GM18498 (cell line): Measurements from ENCODE around the gene ATP1A2.
A peak's percentile ranks its signal among the peaks of the same experiment; 100 is the strongest.

Experiments used
- ATAC-seq: cut with Tn5 transposase; IDR thresholded peaks from one replicate; pipeline ENCODE4 v1.9.1; 2021; ENCODE audit warnings: mild to moderate bottlenecking, moderate library complexity; ENCODE audit not compliant: unreplicated experiment

The ATP1A2 gene

DNA sequence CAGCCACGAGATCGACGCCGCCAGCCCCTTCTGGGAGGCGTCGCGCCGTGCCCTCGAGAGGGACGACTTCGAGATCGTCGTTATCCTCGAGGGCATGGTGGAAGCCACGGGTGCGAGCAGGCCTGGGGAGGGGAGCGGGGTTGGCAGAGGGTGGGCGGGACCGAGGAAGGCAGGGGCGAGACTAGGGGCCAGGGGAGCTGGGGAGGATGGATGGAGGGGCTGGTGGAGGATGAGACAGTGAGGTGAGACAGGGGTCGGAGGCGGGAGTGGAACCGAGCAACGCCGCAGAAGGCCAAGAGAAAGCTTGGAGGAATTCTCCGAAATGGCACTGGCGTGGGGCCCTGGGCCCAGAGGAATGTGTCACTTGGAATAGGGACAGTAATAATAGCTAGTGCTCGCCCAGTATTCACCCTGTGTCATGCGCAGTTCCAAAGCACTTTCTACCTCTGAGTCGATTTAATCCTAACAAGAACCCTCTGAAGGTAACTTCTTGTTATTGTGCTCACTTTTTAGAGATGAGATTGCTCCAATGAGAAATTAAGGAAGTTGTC is 30.7 kb upstream of the ATP1A2 start:
- ATAC-seq: no peak

DNA sequence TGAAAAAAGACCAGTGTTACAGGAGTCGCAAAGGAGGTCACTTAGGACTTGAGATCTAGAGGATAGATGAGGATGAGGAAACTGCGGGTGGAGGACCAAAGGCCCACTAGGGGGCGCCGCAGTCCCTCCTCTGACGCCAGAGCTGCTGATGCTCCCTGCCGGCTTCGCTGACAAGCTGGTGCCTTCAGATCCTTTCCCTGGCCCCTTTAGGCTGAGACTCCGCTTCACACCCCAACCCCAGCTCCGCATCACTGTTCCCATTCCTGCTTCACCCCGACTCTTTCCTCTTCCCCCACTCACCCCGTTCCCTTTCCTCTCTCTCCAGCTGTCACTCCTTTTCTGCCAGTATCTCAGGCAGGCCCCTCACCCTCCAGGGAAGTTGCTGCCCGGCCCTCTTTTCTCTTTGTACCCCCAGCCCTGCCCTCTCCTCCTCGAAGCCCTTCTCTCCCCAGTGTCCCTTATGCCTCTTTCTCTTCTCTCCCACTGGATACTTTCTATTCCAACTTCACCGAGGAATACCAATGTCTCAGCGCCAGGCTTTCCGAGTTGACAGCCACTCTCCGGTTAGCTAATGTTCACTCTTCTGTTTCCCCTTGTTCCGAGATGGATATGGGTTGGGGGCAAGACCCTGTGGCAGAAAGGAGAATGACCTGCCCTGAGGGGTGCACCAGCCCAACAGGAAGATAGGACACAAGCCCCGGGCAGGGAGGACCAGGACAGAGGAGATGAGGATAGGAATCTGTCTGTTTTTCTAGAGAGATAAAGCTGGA is 29.7 kb upstream of the ATP1A2 start:
- no peak for ATAC-seq

DNA sequence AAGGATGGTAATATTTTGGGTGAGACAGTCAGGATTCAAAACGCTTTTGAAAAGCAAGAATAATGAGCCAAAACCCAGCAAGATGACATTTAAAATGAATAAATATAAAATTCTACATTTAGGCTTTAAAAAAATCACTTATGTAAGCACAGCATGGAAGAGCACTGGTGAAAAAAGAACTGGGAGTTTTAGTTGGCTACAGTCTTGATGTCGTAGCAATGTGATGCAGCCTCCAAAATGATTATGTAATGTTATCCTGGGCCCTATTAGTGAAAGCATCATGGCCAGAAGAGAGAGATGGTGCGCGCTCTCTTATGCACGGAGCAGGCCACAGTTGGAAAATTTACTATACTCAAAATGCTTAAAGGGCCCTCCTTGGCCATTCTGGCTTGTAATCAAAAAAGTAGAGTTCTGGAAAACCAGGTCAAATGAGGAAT is 29.1 kb upstream of the ATP1A2 start:
- no peak for ATAC-seq

GRCh38 chr1:160087118-160087662 is 28.4 kb upstream of the ATP1A2 start:
- ATAC-seq: no peak

- no peak for ATAC-seq
Observed at GRCh38 chr1:160089883-160090282, 25.7 kb upstream of the ATP1A2 start.

DNA sequence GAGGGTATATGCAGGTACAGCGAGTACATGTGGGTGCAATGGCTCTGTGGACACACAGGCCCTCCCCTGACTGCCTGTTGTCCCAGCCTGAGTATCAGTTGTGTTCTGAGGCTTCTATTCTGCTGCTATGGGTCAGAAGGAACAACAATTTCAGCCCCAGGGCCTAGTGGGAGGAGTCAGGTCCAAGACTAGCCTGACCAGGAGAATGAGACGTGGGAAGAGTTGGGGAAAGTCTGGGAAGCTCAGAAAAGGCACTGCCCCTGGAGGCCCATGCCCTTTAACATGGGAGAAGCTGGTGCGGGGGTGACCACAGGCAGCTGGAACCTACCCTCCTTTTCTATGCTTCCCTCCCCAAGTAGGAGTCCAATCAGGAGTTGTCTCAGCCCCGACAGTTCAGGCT is 24.8 kb upstream of the ATP1A2 start:
- no peak for ATAC-seq

GRCh38 chr1:160091666-160092223 is 23.8 kb upstream of the ATP1A2 start:
- ATAC-seq: no peak

GRCh38 chr1:160092366-160093068 is 23.0 kb upstream of the ATP1A2 start:
- no peak for ATAC-seq

- no peak for ATAC-seq
Observed at GRCh38 chr1:160093069-160093395, 22.5 kb upstream of the ATP1A2 start.

GRCh38 chr1:160093624-160094290 is 21.8 kb upstream of the ATP1A2 start:
- ATAC-seq: no peak

DNA sequence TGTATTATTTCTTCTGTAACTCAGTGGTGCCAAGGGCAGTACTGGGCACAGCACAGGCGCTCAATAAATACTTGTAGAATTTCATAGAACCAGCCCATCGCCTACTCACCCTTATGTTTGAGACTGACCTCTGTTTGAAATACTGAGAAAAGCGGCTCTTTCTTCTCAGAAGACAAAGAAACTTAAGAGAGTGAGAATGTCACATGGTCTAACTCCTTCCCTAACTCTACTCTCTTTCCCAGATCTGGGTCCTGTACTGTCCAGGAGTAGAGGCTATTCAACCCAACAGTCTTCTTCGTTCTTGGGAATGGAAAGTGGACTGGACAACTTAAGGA is 21.3 kb upstream of the ATP1A2 start:
- ATAC-seq: no peak

DNA sequence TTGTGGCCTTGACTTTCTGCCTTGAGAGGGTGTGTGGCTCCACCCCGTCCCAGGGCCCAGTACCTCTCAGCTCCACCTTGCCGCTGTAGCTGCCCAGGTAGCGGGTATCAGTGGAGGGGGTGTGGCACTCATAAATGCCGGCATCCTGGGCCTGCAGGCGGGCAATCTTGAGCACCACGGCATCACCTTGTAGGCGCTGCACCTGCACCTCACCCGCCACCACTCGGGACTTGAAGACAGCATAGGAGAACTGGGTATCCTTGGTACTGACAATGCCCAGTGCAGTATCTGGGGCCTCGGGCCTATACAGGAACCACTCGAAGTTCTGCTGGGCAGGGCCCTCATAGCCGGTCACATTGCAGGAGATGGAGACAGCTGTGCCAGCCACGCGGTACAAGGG is 20.8 kb upstream of the ATP1A2 start:
- no peak for ATAC-seq

DNA sequence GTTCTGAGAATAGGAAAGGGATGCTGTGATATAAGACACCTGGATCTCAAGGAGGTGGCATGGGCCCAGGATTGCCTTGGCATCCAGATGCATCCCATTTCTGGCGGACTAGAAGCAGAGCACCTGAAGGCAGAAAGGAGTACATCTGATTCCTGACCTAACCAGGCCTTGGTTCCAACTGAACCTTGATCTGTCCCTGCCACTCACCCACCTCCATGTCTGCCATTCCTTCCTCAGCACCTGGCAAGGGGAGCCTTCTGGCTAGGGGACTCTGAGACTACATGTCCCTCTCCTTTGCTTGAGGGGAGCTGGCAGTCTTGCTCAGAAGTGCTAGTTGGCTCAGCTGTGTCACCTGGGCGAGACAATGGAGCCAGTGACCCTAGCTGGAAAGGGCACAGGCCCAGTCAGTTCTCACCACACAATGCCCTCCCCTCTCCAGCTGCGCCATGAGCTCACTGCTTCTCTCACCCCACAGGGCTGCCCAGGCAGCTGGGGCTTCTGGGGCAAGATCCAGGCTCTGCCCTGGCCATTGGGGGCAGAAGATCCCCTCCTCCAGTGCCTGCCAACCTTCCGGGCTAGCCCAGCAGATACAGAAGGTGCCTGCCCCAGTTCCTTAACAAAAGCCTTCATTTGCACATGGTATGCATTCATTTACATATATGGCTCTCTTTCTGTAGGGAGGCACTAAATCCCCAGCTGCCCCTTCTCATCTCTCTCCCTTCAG is 20.0 kb upstream of the ATP1A2 start:
- no peak for ATAC-seq

GRCh38 chr1:160096274-160097116 is 19.1 kb upstream of the ATP1A2 start:
- no peak for ATAC-seq

DNA sequence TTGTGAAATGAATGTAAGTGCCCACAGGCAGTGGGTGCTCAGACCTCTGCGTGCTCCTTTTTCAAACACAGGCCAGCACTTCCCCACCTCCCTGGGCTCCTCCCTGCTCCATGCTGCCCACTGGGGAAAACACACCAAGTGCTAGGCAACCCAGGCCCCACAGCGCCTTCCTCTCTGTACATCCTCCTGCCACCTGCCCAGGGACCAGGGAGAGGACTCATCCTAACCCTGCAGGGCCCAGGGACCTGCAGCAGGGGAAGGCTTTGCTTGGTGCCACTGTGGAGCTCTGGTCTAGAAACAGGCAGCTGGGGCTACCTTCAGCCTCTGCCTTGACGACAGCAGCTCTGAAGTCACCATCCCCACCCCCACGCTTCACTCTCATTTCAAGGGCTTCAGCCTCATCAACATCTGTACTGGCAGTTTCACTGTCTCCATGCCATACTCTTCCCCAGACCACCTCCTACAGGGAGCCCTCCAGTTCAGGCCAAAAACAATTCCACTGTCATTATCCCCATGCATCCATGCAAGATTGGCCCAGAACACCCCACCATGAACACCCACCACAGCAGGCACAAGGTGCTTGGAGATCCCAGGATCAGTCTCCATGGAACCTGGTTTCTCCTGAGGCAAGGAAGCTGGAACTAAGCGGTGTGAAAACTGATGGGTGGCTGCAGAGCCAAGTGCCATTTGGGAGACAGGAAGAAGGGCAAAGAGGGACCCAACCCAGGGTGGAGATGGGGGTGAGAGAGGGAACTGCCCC is 18.2 kb upstream of the ATP1A2 start:
- no peak for ATAC-seq

GRCh38 chr1:160097911-160098851 is 17.4 kb upstream of the ATP1A2 start, which contains the start of gene IGSF8:
TSS of gene IGSF8 (minus strand) at chr1:160098619. CDS start at chr1:160098472, 147 bp downstream.
- ATAC-seq: peak; percentile 59

- ATAC-seq: peak; percentile 87
Observed at GRCh38 chr1:160098852-160099561, 16.6 kb upstream of the ATP1A2 start.
